HFFc6 (cell line): ENCODE measurements around the gene THUMPD2. TPM values are rescaled to one million over a fixed set of nuclear protein-coding genes. Genes with fewer than 3 reads are reported as not detected.
"Not testable (repeated sequence)": the region's sequence is repeated elsewhere in the genome, so short reads cannot be mapped to it uniquely, and the experiment has no call there.

Experiments
- DNase-seq: peaks from one replicate; pipeline ENCODE4 v3.0.0-alpha.2; 2018
- H3K27ac Mint-ChIP-seq: 2 replicates; pipeline ENCODE4 v1.8.0; 2020; ENCODE audit warnings: mild to moderate bottlenecking, mixed read lengths
- H3K27me3 Mint-ChIP-seq: 2 replicates; pipeline ENCODE4 v1.8.0; 2021; ENCODE audit warnings: mild to moderate bottlenecking, moderate library complexity, mixed read lengths; ENCODE audit not compliant: insufficient read depth
- H3K36me3 Mint-ChIP-seq: 2 replicates; pipeline ENCODE4 v1.8.0; 2021; ENCODE audit warnings: low read depth, mixed read lengths
- H3K4me1 Mint-ChIP-seq: 2 replicates; pipeline ENCODE4 v1.8.0; 2020; ENCODE audit warnings: low read depth, mixed read lengths
- H3K4me3 Mint-ChIP-seq: 2 replicates; pipeline ENCODE4 v1.8.0; 2020; ENCODE audit warnings: mild to moderate bottlenecking, moderate library complexity, mixed read lengths
- H3K9me3 Mint-ChIP-seq: 2 replicates; pipeline ENCODE4 v1.8.0; 2020; ENCODE audit warnings: mild to moderate bottlenecking, mixed read lengths
- CTCF ChIP-seq: fragments of 200-600 bp; sonication (generic); IDR thresholded peaks from 2 replicates; pipeline ENCODE4 v1.5.0; 2021; ENCODE audit warnings: antibody characterized with exemption, mild to moderate bottlenecking
- total RNA-seq, 6 experiments: library from RNA; stranded (reverse); fragmentation: NEBNext Ultra II Directional; extraction: Animal tissue kit (Norgen Biotek cat#: 25700); gene quantifications; 2 replicates in 1 of 6; 3 replicates in 5 of 6; pipeline ENCODE4 v1.2.3, GENCODE V29; 2021

Gene THUMPD2
- total RNA-seq, 6 experiments from 2014 or later = 5.2 to 7.1 (median 6.1) TPM

GRCh38 chr2:39803839-39804238, 24.8 kb upstream of the THUMPD2 start:
- H3K27me3 Mint-ChIP-seq = peaks cover 4% of the 10 kb centered on the region
- no peak for DNase-seq
- H3K4me3 Mint-ChIP-seq = no peak overlapping the region
- TF ChIP-seq CTCF = no peak
- no peak overlapping the region for H3K27ac Mint-ChIP-seq
- peaks cover 39% of the 10 kb centered on the region for H3K9me3 Mint-ChIP-seq
- peaks cover 18% of the 10 kb centered on the region for H3K4me1 Mint-ChIP-seq
- H3K36me3 Mint-ChIP-seq = peaks cover 27% of the 10 kb centered on the region

- no peak for DNase-seq
- peaks cover 24% of the 10 kb centered on the region for H3K36me3 Mint-ChIP-seq
- H3K4me1 Mint-ChIP-seq = peaks cover 3% of the 10 kb centered on the region
- peaks cover 2% of the 10 kb centered on the region for H3K27me3 Mint-ChIP-seq
- H3K27ac Mint-ChIP-seq = no peak overlapping the region
- no peak overlapping the region for H3K4me3 Mint-ChIP-seq
- no peak for TF ChIP-seq CTCF
- peaks cover 28% of the 10 kb centered on the region for H3K9me3 Mint-ChIP-seq
Observed at GRCh38 chr2:39800752-39801151, 21.7 kb upstream of the THUMPD2 start.

GRCh38 chr2:39796134-39796533, 17.1 kb upstream of the THUMPD2 start:
- H3K9me3 Mint-ChIP-seq = peaks cover 11% of the 10 kb centered on the region
- H3K4me3 Mint-ChIP-seq = no peak overlapping the region
- H3K36me3 Mint-ChIP-seq = peaks cover 10% of the 10 kb centered on the region
- DNase-seq = no peak
- H3K27ac Mint-ChIP-seq = no peak overlapping the region
- H3K27me3 Mint-ChIP-seq = peaks cover 2% of the 10 kb centered on the region
- no peak for TF ChIP-seq CTCF
- no peaks in the 10 kb centered on the region for H3K4me1 Mint-ChIP-seq

- H3K36me3 Mint-ChIP-seq = peaks cover 23% of the 10 kb centered on the region
- H3K9me3 Mint-ChIP-seq = peaks cover 25% of the 10 kb centered on the region
- not testable (repeated sequence) for H3K4me1 Mint-ChIP-seq, H3K4me3 Mint-ChIP-seq, H3K27me3 Mint-ChIP-seq, DNase-seq, H3K27ac Mint-ChIP-seq
Observed at GRCh38 chr2:39790216-39790818, 11.3 kb upstream of the THUMPD2 start.

GRCh38 chr2:39787950-39788349, 8.9 kb upstream of the THUMPD2 start:
- Mint-ChIP-seq H3K36me3 (peaks cover 23% of the 10 kb centered on the region), H3K27ac (no peak overlapping the region), H3K9me3 (peaks cover 25% of the 10 kb centered on the region), H3K4me1 (peaks cover 10% of the 10 kb centered on the region), H3K4me3 (no peak overlapping the region), H3K27me3 (no peaks in the 10 kb centered on the region)
- no peak for DNase-seq
- TF ChIP-seq CTCF = no peak

- H3K27ac Mint-ChIP-seq = no peak overlapping the region
- H3K4me3 Mint-ChIP-seq = no peak overlapping the region
- DNase-seq = no peak
- H3K27me3 Mint-ChIP-seq = no peaks in the 10 kb centered on the region
- H3K9me3 Mint-ChIP-seq = peaks cover 22% of the 10 kb centered on the region
- H3K4me1 Mint-ChIP-seq = peaks cover 18% of the 10 kb centered on the region
- H3K36me3 Mint-ChIP-seq = peaks cover 22% of the 10 kb centered on the region
- TF ChIP-seq CTCF = no peak
Observed at GRCh38 chr2:39786761-39787522, 7.9 kb upstream of the THUMPD2 start.
